NCI-H1092 (cell line): ENCODE data around the gene CXorf38.
"Not testable (repeated sequence)": the region's sequence is repeated elsewhere in the genome, so short reads cannot be mapped to it uniquely, and the experiment has no call there.

Experiments
- DNase-seq: peaks from one replicate; lab custom pipeline; 2025; lab: John Stamatoyannopoulos, UW

The CXorf38 gene

GRCh38 chrX:40628506-40628905 is 18.9 kb downstream of the CXorf38 start:
- DNase-seq: no peak

- no peak for DNase-seq
These were observed 22.1 kb downstream of the CXorf38 start for GRCh38 chrX:40625294-40625693.

GRCh38 chrX:40623665-40624064 is 23.7 kb downstream of the CXorf38 start:
- no peak for DNase-seq

DNA sequence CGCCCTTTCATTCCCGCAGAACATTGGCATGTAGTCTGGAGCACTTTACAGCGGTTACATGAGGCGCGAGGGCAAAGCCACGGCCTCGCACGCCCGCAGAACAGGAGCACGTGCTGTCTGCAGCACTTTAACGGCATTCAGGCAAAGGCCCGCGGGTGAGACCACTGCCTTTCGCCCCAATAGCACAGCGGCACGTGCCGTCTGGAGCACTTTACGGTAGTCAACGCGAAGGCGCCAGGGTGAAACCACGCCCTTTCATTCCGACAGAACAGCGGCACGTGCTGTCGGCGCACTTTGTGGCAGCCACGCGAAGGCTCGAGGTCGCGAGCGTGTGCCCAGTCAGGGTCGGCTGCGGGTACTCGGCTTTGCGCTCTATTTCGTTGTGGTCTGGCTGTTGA is 24.2 kb downstream of the CXorf38 start, which contains the start of gene MPC1L:
TSS of gene MPC1L (plus strand) at position 290 of the 398 bp plus-strand sequence. CDS start 138 bp downstream, outside the sequence.
- DNase-seq: no peak

GRCh38 chrX:40622479-40623138 is 24.8 kb downstream of the CXorf38 start:
- DNase-seq: no peak

- DNase-seq: no peak
These were observed 29.8 kb downstream of the CXorf38 start for GRCh38 chrX:40617566-40617965.

GRCh38 chrX:40615976-40616375 is 31.4 kb downstream of the CXorf38 start:
- DNase-seq: no peak

- no peak for DNase-seq
These were observed 34.9 kb downstream of the CXorf38 start for GRCh38 chrX:40612511-40612910.

DNA sequence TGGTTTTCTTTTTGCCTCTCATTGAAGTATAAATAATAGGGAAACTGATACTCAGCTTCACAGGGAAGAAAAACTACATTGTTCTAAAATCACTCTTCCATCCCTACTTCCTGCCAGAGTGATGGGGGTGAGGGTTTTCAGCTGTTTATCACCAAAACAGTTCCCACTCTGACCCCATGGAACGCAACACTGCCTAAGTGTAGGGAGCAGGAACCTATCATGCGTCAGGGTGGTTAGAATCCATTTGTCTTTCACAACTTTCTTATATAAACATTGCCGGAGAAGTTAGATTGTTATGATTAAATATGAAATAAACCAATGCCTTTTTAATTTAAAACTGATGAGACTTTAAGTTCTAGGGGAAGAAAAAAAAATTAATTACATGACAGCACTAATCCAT is 40.0 kb downstream of the CXorf38 start:
- DNase-seq: no peak

DNA sequence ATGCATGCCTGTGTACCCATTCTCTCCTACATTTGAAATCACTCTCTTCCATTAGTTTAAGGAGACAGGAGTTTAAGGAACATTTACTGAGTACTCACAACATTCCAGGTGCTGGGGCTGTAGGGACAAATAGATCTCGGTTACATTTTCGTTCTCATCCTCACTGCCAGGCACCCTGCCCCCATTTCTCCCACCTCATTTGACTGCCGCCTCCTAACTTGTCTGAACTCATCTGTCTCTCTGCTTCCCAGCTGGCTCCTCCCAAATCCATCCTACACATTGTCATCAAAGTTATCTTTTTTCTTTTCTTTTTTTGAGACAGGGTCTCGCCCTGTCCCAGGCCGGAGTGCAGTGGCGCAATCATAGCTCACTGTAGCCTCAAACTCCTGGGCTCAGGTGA is 43.9 kb downstream of the CXorf38 start:
- DNase-seq: no peak

GRCh38 chrX:40589616-40590321 is 57.6 kb downstream of the CXorf38 start:
- not testable (repeated sequence) for DNase-seq

DNA sequence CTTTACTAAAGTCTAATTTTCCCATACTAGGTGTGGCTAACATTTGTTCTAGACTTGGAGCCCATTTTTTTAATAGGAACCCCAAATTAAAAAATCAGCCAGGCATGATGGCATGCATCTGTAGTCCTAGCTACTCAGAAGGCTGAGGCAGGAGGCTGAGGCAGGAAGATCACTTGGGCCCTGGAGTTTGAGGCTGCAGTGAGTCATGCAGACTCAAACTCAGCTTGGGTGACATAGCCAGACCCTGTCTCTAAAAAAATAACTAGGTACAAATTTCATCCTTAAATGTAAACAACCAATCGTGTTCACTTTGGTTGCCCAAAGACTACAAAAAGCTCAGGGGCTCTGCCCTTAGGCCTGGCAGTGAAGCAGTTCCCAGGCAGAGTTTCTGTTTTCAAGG is 59.7 kb downstream of the CXorf38 start:
- DNase-seq: not testable (repeated sequence)

DNA sequence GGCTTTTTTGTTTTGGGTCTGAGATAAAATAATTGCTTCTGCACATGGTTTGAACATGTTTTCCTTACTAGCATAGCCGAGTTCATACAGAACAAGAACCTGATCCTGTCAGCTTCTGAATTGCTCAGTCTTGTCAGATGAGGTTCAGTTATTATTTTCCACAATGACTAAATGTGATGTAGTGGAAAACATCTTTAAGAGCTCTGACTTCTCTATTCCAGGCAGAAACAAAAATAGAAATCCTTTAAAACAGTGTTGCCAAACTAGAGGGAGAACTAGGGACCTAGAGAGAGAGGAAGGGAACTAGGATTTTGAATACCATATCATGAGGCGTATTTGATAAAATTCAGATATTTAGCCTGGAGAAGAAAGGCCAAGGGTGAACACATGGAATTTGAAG is 64.5 kb downstream of the CXorf38 start:
- DNase-seq: no peak

DNA sequence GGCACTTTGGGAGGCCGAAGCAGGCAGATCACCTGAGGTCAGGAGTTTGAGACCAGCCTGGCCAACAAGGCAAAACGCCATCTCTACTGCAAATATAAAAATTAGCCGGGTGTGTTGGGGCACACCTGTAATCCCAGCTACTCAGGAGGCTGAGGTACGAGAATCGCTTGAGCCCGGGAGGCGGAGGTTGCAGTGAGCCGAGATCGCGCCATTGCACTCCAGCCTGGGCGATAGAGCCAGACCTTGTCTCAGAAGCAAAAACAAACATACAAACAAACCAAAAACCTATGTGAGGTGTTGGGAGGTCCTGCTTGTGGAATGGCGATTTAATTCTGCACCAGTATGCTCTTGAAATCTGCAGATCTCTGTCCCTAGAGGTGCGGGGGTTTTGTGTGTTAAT is 65.2 kb downstream of the CXorf38 start:
- not testable (repeated sequence) for DNase-seq

DNA sequence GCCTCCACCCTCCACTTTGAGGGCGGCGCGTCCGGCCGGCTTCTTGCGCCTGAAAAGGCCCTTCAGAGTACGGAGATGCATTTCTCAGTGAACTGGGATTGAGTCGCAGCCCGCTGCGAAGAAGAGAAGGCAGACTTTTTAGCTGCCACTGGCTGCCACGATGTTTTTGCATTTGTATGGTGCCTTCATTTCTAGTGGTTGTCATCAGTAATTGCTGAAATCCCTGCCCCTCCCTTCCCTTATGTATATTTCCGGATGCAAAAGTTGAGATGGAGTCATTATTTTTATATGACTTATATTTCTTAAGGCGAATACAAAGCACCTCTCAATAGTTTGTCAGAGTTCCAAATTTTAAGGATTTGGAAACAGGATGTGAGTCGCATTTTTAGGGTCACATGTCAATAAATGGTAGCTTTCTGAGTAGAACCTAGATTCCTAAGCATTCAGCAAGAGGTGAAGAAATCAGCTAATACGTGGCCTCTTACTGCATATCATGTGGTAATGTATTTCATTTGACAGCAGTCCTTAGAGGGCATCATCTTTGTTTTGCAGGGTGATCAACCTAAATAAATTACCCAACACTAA is 65.9 kb downstream of the CXorf38 start:
- DNase-seq: no peak

DNA sequence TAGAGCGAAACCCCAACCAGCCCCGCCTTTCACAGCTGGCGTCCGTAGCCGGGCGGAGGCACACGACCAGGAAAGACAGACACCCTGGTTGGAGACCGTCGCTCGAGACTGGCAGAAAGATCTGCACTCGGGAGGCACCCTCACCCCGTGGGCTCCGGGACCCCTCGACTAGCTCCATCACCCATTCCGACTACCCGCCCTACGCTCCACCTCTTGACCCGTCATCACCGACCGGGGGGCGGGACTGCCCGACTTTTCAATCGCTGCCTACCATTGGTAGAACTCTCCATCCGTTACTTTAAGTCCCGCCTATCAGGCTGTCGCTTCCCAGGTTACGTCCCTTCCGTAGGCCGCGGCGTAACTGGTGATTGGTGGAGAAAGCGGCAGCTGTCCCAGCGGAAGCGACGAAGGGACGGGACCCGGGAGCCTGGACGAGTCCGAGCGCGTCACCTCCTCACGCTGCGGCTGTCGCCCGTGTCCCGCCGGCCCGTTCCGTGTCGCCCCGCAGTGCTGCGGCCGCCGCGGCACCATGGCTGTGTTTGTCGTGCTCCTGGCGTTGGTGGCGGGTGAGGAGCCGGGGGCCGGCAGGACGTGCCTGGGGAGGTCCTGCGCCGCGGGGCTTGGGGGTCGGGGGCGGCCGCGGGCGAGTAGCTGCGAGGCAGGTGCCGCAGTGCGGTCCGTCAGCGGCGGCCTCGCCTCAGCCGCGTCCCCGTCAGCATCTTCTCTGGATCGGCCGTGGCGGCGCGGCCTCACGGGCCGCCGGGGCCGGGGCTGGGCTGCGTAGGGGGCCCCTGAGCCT is 66.6 kb downstream of the CXorf38 start, which contains the start of gene ATP6AP2:
TSS of gene ATP6AP2 (plus strand) at position 434 of the 799 bp plus-strand sequence. CDS start at position 530, 96 bp downstream.
- DNase-seq: peak; percentile 98

DNA sequence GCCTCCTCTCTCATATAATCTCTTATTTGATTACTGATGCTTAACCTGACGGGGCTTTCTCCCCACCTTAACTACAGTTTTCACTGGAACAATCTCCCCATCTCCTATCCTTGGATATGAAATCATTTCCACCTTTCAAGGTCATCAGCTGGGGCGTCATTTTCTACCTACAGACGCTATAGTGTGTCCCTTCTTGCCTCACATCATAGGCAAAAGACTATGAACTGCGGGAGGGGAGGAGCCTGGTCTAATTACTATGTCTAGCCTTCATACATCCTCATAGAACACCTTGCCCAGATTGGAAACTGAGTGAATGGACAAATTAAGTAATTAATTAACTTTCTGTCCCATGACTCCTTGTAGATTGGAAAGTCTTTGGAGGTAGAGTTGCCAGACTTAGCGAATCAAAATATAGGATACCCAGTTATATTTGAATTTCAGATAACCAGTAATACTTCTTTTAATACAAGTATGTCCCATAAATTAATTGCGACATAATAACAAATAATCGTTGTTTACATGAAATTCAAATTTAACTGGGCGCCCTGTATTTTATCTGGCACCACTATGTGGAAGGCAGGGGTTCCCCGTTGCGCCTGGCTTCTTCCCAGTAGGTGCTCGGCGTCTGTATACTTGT is 67.3 kb downstream of the CXorf38 start:
- no peak for DNase-seq

DNA sequence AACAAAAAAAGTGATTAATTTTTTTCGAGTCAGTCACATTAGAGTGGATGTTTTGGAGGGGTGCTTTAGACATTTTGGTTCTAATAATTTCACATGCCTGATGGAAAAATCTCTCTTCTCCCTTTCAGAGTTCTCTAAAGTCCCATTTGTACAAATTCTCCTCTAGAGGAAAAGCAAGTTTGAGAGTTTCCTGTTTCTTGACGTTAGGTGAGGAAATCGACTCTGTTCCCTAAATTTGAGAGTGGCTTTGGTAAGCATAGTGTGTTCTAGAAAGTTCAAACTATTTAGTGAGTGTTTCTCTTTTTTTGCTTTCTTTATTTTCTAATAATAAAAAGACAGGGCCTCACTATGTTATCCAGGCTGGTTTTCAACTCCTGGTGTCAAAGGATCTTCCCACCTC is 68.2 kb downstream of the CXorf38 start:
- no peak for DNase-seq

GRCh38 chrX:40578039-40578695 is 69.2 kb downstream of the CXorf38 start:
- no peak for DNase-seq
